Tibial nerve (tissue), 3 donors: ENCODE measurements around the gene LTB4R2.

Source experiments
- POLR2A ChIP-seq, 2 donors: fragments of 450-650 bp; IDR thresholded peaks; one replicate each; pipeline ENCODE4 v1.6.1; 2017; ENCODE audit warnings: antibody characterized with exemption in 2 of 2, mild to moderate bottlenecking in 2 of 2, moderate library complexity in 2 of 2
- TF ChIP-seq, protein P1 (sequence below), 5 experiments: fragments of 200-600 bp in 3 of 5; fragments of 450-650 bp in 2 of 5; sonication (generic) in 3 of 5; IDR thresholded peaks; one replicate each; pipeline ENCODE4 v1.5.1; 2016 to 2019; ENCODE audit warnings: antibody characterized with exemption in 5 of 5, mild to moderate bottlenecking in 3 of 5, moderate library complexity in 2 of 5

DNA sequence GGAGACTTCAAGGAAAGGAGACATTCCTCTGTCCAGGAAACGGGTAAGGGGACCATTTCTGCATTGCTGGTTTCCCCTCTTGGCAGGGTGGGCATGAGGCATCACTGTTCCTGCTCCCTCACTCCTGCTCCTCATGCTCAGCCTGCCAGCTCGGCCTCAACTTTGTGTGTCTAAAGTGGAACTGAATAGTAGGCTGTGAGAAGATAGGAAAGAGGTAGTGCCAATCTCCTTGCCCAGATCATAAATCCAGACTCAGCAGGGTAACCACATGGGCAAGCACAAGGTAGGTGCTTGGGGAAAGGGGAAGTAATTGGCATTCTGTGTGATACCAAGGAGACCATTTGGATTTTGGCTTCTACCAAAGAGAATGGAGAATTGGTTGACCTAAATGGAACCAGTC lies 4.0 kb downstream of the LTB4R2 start:
- TF ChIP-seq POLR2A (IDR thresholded peaks at IDR 0.05), result no peak
- TF ChIP-seq, protein P1, sequence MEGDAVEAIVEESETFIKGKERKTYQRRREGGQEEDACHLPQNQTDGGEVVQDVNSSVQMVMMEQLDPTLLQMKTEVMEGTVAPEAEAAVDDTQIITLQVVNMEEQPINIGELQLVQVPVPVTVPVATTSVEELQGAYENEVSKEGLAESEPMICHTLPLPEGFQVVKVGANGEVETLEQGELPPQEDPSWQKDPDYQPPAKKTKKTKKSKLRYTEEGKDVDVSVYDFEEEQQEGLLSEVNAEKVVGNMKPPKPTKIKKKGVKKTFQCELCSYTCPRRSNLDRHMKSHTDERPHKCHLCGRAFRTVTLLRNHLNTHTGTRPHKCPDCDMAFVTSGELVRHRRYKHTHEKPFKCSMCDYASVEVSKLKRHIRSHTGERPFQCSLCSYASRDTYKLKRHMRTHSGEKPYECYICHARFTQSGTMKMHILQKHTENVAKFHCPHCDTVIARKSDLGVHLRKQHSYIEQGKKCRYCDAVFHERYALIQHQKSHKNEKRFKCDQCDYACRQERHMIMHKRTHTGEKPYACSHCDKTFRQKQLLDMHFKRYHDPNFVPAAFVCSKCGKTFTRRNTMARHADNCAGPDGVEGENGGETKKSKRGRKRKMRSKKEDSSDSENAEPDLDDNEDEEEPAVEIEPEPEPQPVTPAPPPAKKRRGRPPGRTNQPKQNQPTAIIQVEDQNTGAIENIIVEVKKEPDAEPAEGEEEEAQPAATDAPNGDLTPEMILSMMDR (IDR thresholded peaks at IDR 0.05), result no peak
